HuH-7 (cell line): ENCODE data around the gene FBXO15.

Source experiments
- DNase-seq: peaks from one replicate; pipeline ENCODE4 v3.0.0; 2011; ENCODE audit warnings: low spot score

Gene FBXO15

GRCh38 chr18:74063023-74063422, 84.6 kb downstream of the FBXO15 start:
- no peak for DNase-seq

- no peak for DNase-seq
Measured at GRCh38 chr18:74062037-74062436, 85.6 kb downstream of the FBXO15 start.

DNA sequence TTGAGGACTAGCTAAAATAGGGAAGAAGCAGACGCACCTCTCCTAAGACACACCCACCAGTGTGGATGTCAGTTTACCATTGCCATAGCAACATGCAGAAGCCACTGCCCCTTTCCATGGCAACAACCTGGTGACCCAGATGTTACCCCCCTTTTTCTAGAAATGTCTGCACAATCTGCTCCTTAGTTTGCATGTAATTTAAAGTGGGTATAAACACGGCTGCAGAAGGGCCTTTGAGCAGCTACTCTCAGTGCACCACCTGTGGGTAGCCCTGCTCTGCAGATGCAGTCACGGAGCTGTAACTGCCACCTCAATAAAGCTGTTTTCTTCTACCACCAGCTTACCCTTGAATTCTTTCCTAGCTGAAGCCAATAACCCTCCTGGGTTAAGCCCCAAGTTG, 87.1 kb downstream of the FBXO15 start:
- no peak for DNase-seq

DNA sequence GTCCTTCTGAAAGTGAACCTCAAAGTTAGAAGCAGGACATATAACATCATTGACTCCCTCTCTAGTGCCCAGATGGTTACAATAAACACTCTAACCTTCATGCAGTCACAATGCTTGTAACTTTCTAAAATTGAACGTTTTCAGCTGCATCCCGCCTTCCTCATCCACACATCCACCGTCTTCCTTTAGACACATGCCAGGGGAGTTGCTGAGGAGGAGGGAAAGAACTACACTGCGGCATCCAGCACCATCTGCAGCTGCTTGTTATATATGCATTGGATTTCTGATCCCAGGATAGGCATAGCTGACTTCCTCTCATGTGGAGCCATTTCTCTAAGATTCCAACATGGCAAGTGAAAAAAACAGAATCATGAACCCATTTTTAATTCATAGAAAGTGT, 96.8 kb downstream of the FBXO15 start:
- DNase-seq = no peak

DNA sequence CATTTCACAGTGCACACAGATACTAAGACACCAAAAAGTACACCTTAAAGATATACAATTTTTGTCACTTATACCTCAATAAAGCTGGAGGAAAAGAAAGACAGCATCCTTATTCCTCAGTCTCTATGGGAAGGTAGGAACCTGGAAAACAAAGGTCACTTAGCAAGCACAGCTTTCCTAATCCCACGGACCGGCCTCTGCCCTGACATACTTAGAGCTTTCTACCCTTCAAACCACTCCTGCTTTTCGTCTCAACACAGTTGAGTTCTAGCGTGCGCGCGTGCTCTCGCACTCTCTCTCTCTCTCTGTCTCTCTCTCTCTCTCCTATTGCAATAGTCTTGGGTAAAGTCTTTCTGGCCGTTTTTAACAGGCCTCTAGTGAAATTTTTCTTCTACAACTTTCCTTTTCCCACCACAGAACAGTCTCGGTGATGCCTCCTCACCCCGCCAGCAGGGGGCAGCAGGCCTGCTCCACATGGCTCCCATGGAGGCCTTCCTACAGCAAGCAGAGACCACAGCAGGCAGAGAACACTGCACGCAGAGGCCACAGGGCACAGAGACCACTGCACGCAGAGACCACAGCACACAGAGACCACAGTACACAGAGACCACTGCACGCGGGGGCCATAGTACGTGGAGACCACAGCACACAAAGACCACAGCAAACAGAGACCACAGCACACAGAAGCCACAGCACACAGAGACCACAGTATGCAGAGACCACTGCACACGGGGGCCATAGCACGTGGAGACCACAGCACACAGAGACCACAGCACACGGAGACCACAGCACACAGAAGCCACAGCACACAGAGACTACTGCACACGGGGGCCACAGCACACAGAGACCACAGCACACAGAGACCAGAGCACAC, 106.9 kb downstream of the FBXO15 start:
- peak; percentile 55 for DNase-seq

DNA sequence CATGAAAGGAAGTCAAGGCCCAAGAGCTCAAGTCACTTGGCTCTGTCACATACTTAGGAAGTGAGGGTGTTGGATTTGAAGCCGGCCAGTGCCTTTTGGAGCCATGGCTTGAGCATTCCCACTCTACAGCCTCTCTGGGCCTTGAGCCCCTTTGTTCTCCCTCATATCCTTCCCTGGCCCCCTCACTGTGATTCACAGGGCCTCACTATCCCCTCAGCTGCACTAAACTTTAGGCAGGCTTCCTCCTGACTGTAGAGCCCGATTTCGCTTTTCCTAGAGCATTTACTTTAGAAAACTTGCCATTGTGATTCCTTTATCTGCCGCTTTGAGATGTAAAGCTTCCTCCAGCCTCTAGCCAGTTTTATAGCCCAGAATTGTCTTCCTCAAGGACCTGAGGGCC, 107.6 kb downstream of the FBXO15 start:
- DNase-seq = no peak

- DNase-seq = no peak
Measured at GRCh38 chr18:74029161-74029560, 118.5 kb downstream of the FBXO15 start.
